A204.1 (cell line): ENCODE results near the gene AGXT.

Experiments
- FAIRE-seq: peaks from 2 replicates; lab custom pipeline; 2012; peaks lifted over from hg19 to GRCh38; lab: Jason Lieb, UNC

AGXT gene

GRCh38 chr2:240886678-240887609, 18.3 kb downstream of the AGXT start:
- no peak for FAIRE-seq

- FAIRE-seq = no peak
These were observed 19.0 kb downstream of the AGXT start for GRCh38 chr2:240887631-240888030.

GRCh38 chr2:240888130-240888889, 19.7 kb downstream of the AGXT start:
- FAIRE-seq = no peak

GRCh38 chr2:240888890-240889573, 20.4 kb downstream of the AGXT start:
- FAIRE-seq = no peak

GRCh38 chr2:240889601-240890560, 21.3 kb downstream of the AGXT start:
- FAIRE-seq = no peak

- FAIRE-seq = no peak
These were observed 22.1 kb downstream of the AGXT start for GRCh38 chr2:240890691-240891090.

GRCh38 chr2:240891492-240892340, 23.1 kb downstream of the AGXT start:
- FAIRE-seq = no peak

- no peak for FAIRE-seq
These were observed 23.7 kb downstream of the AGXT start for GRCh38 chr2:240892356-240892755.

- FAIRE-seq = no peak
These were observed 24.3 kb downstream of the AGXT start for GRCh38 chr2:240892925-240893324.

GRCh38 chr2:240893363-240893844, 24.8 kb downstream of the AGXT start:
- no peak for FAIRE-seq

- FAIRE-seq = no peak
These were observed 25.4 kb downstream of the AGXT start for GRCh38 chr2:240894006-240894405.

GRCh38 chr2:240894836-240895558, 26.4 kb downstream of the AGXT start:
- no peak for FAIRE-seq

- no peak for FAIRE-seq
These were observed 27.2 kb downstream of the AGXT start, which contains the start of gene MAB21L4 for GRCh38 chr2:240895656-240896388. Gene MAB21L4 (minus strand): TSS chr2:240896156. CDS start chr2:240895997, 159 bp downstream.

- no peak for FAIRE-seq
These were observed 27.8 kb downstream of the AGXT start for GRCh38 chr2:240896394-240896793.

- FAIRE-seq = no peak
These were observed 28.5 kb downstream of the AGXT start for GRCh38 chr2:240896871-240897692.

- FAIRE-seq = no peak
These were observed 29.6 kb downstream of the AGXT start for GRCh38 chr2:240898108-240898730.

GRCh38 chr2:240898731-240899467, 30.3 kb downstream of the AGXT start:
- FAIRE-seq = no peak
